GM19395 (cell line): Measurements from ENCODE around the gene CTDSPL.
"Not testable (repeated sequence)": the region's sequence is repeated elsewhere in the genome, so short reads cannot be mapped to it uniquely, and the experiment has no call there.

Source experiments
- ATAC-seq: cut with Tn5 transposase; IDR thresholded peaks from one replicate; pipeline ENCODE4 v1.9.1; 2021; ENCODE audit warnings: mild to moderate bottlenecking, moderate library complexity; ENCODE audit not compliant: unreplicated experiment

CTDSPL gene

GRCh38 chr3:38031022-38031994 lies 169.6 kb downstream of the CTDSPL start:
- ATAC-seq = no peak

- no peak for ATAC-seq
These were observed 170.7 kb downstream of the CTDSPL start for GRCh38 chr3:38032328-38032865.

- not testable (repeated sequence) for ATAC-seq
These were observed 171.9 kb downstream of the CTDSPL start for GRCh38 chr3:38033586-38033985.
